Prostate gland (tissue), 2 donors: ENCODE results near the gene SH2D3A.

Source experiments
- POLR2A ChIP-seq: fragments of 450-650 bp; IDR thresholded peaks from one replicate; pipeline ENCODE4 v1.6.1; 2016; ENCODE audit warnings: antibody characterized with exemption, mild to moderate bottlenecking
- TF ChIP-seq, protein P1 (sequence below), 4 experiments: fragments of 200-600 bp in 2 of 4; fragments of 450-650 bp in 2 of 4; sonication (generic) in 2 of 4; IDR thresholded peaks; 1 replicate in 3 of 4; 2 replicates in 1 of 4; pipeline ENCODE4 v1.5.1; 2016 to 2019; ENCODE audit warnings: antibody characterized with exemption in 4 of 4, mild to moderate bottlenecking in 2 of 4, moderate library complexity in 2 of 4

DNA sequence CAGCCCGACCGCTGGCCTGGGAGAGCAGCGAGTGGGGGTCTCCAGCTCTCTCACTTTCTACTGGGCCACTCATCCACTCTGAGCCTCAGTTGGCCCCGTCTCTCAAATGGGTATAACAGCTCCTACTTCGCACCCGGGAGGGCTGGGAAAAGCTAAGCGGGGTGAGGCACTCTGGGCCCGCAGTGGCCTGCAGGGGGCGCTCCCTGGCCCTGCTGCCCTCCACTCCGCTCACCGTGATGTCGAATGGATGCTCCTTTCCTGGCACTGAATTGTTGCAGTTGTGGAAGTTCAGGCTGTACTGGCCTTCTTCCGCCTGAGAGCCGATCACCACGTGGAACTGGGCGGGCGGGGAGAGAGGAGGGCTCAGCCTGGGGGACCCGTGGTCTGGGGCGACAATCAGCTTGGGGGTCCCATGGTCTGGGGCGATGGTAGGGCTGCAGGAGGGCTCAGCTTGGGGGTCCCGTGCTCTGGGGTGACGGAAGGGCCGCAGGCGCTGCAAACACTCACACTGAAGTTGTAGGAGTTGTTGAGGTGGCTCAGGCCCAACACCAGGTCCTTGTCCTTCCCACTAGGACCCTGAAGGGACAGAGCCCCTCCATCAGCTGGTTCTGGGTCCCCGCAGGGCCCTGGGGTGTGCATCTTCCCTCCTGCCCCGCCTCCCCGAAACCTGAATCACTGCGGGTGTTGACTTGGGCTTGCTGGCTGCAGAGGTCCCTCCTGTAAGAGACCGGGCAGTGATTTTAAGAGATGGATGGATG lies 33.7 kb downstream of the SH2D3A start:
- TF ChIP-seq, protein P1, sequence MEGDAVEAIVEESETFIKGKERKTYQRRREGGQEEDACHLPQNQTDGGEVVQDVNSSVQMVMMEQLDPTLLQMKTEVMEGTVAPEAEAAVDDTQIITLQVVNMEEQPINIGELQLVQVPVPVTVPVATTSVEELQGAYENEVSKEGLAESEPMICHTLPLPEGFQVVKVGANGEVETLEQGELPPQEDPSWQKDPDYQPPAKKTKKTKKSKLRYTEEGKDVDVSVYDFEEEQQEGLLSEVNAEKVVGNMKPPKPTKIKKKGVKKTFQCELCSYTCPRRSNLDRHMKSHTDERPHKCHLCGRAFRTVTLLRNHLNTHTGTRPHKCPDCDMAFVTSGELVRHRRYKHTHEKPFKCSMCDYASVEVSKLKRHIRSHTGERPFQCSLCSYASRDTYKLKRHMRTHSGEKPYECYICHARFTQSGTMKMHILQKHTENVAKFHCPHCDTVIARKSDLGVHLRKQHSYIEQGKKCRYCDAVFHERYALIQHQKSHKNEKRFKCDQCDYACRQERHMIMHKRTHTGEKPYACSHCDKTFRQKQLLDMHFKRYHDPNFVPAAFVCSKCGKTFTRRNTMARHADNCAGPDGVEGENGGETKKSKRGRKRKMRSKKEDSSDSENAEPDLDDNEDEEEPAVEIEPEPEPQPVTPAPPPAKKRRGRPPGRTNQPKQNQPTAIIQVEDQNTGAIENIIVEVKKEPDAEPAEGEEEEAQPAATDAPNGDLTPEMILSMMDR (IDR thresholded peaks at IDR 0.05): no peak
- TF ChIP-seq POLR2A: no peak
